Erythroblast (primary cell): Measurements from ENCODE around the gene RAB3A.

Experiments used
- GATA1 ChIP-seq: IDR thresholded peaks from 2 replicates; pipeline ENCODE4 v1.6.1; 2011; ENCODE audit warnings: low read depth, mild to moderate bottlenecking, control low read depth, low read length, moderate library complexity
- POLR2A ChIP-seq: IDR thresholded peaks from 2 replicates; pipeline ENCODE4 v1.6.1; 2011; ENCODE audit warnings: mild to moderate bottlenecking, low read length

- TF ChIP-seq POLR2A (no peak), GATA1 (no peak)
Measured at GRCh38 chr19:18211683-18212082, 7.8 kb upstream of the RAB3A start.
